ENCODE results near the gene P2RY12.

P2RY12 gene

GRCh38 chr3:151346292-151346691 is 38.3 kb downstream of the P2RY12 start:
- DNase-seq (ENCODE audit: low read depth in 2 of 2) = no peak

GRCh38 chr3:151345859-151346258 is 38.7 kb downstream of the P2RY12 start:
- DNase-seq (ENCODE audit: low read depth in 2 of 2) = no peak

GRCh38 chr3:151331696-151332095 is 52.9 kb downstream of the P2RY12 start:
- DNase-seq (ENCODE audit: low read depth in 2 of 2) = no peak

- DNase-seq (ENCODE audit: low read depth in 2 of 2) = no peak
Measured at GRCh38 chr3:151330899-151331298, 53.7 kb downstream of the P2RY12 start.

- no peak for DNase-seq (ENCODE audit: low read depth in 2 of 2)
Measured at GRCh38 chr3:151330379-151330778, 54.2 kb downstream of the P2RY12 start.

- no peak for DNase-seq (ENCODE audit: low read depth in 2 of 2)
Measured at GRCh38 chr3:151329363-151329762, 55.2 kb downstream of the P2RY12 start, which contains the start of gene P2RY13. Gene P2RY13 (minus strand): TSS chr3:151329549. CDS start chr3:151329528, 21 bp downstream.

GRCh38 chr3:151328298-151328995 is 56.1 kb downstream of the P2RY12 start:
- no peak for DNase-seq (ENCODE audit: low read depth in 2 of 2)

GRCh38 chr3:151327571-151328198 is 56.9 kb downstream of the P2RY12 start:
- no peak for DNase-seq (ENCODE audit: low read depth in 2 of 2)

- DNase-seq (ENCODE audit: low read depth in 2 of 2) = no peak
Measured at GRCh38 chr3:151322511-151322910, 62.0 kb downstream of the P2RY12 start.

GRCh38 chr3:151321526-151321925 is 63.0 kb downstream of the P2RY12 start:
- no peak for DNase-seq (ENCODE audit: low read depth in 2 of 2)

GRCh38 chr3:151320131-151320530 is 64.4 kb downstream of the P2RY12 start:
- DNase-seq (ENCODE audit: low read depth in 2 of 2) = no peak

GRCh38 chr3:151319628-151320027 is 64.9 kb downstream of the P2RY12 start:
- no peak for DNase-seq (ENCODE audit: low read depth in 2 of 2)

GRCh38 chr3:151318991-151319390 is 65.6 kb downstream of the P2RY12 start:
- no peak for DNase-seq (ENCODE audit: low read depth in 2 of 2)

GRCh38 chr3:151318313-151318712 is 66.2 kb downstream of the P2RY12 start:
- DNase-seq (ENCODE audit: low read depth in 2 of 2) = no peak

- no peak for DNase-seq (ENCODE audit: low read depth in 2 of 2)
Measured at GRCh38 chr3:151316267-151316991, 68.1 kb downstream of the P2RY12 start, which contains the start of gene GPR87. Gene GPR87 (minus strand): TSS chr3:151316820. CDS start chr3:151300100, 16,720 bp downstream.

- no peak for DNase-seq (ENCODE audit: low read depth in 2 of 2)
Measured at GRCh38 chr3:151315846-151316245, 68.7 kb downstream of the P2RY12 start.

GRCh38 chr3:151315136-151315535 is 69.4 kb downstream of the P2RY12 start:
- no peak for DNase-seq (ENCODE audit: low read depth in 2 of 2)

GRCh38 chr3:151314593-151314992 is 70.0 kb downstream of the P2RY12 start:
- no peak for DNase-seq (ENCODE audit: low read depth in 2 of 2)

GRCh38 chr3:151314137-151314536 is 70.4 kb downstream of the P2RY12 start:
- DNase-seq (ENCODE audit: low read depth in 2 of 2) = no peak

- DNase-seq (ENCODE audit: low read depth in 2 of 2) = no peak
Measured at GRCh38 chr3:151312972-151313371, 71.6 kb downstream of the P2RY12 start.

GRCh38 chr3:151309566-151309965 is 75.0 kb downstream of the P2RY12 start:
- DNase-seq (ENCODE audit: low read depth in 2 of 2) = no peak

- DNase-seq (ENCODE audit: low read depth in 2 of 2) = no peak
Measured at GRCh38 chr3:151307583-151308488, 76.7 kb downstream of the P2RY12 start.
